ENCODE measurements around the gene ARHGEF4.

Gene ARHGEF4

GRCh38 chr2:130851624-130852382 is 15.1 kb downstream of the ARHGEF4 start:
- no peak for DNase-seq (ENCODE audit: low read depth in 2 of 2)

GRCh38 chr2:130852521-130853115 is 15.9 kb downstream of the ARHGEF4 start:
- no peak for DNase-seq (ENCODE audit: low read depth in 2 of 2)

GRCh38 chr2:130853391-130853790 is 16.7 kb downstream of the ARHGEF4 start:
- no peak for DNase-seq (ENCODE audit: low read depth in 2 of 2)

- DNase-seq (ENCODE audit: low read depth in 2 of 2), result no peak
Observed at GRCh38 chr2:130854301-130854700, 17.6 kb downstream of the ARHGEF4 start.

- DNase-seq (ENCODE audit: low read depth in 2 of 2), result no peak
Observed at GRCh38 chr2:130864830-130865800, 28.4 kb downstream of the ARHGEF4 start.

GRCh38 chr2:130869441-130870160 is 32.9 kb downstream of the ARHGEF4 start:
- DNase-seq (ENCODE audit: low read depth in 2 of 2), result no peak

- no peak for DNase-seq (ENCODE audit: low read depth in 2 of 2)
Observed at GRCh38 chr2:130870161-130870485, 33.4 kb downstream of the ARHGEF4 start.

- no peak for DNase-seq (ENCODE audit: low read depth in 2 of 2)
Observed at GRCh38 chr2:130870779-130871178, 34.1 kb downstream of the ARHGEF4 start.

GRCh38 chr2:130871843-130872740 is 35.4 kb downstream of the ARHGEF4 start:
- DNase-seq (ENCODE audit: low read depth in 2 of 2), result no peak

GRCh38 chr2:130872741-130873125 is 36.0 kb downstream of the ARHGEF4 start:
- no peak for DNase-seq (ENCODE audit: low read depth in 2 of 2)

- DNase-seq (ENCODE audit: low read depth in 2 of 2), result peak; percentile 32 to 56
Observed at GRCh38 chr2:130873700-130874346, 37.1 kb downstream of the ARHGEF4 start.

- no peak for DNase-seq (ENCODE audit: low read depth in 2 of 2)
Observed at GRCh38 chr2:130874512-130874911, 37.8 kb downstream of the ARHGEF4 start.

- no peak for DNase-seq (ENCODE audit: low read depth in 2 of 2)
Observed at GRCh38 chr2:130875935-130876334, 39.2 kb downstream of the ARHGEF4 start.

- DNase-seq (ENCODE audit: low read depth in 2 of 2), result no peak
Observed at GRCh38 chr2:130877258-130877657, 40.5 kb downstream of the ARHGEF4 start.

- DNase-seq (ENCODE audit: low read depth in 2 of 2), result no peak
Observed at GRCh38 chr2:130878316-130878715, 41.6 kb downstream of the ARHGEF4 start.

- no peak for DNase-seq (ENCODE audit: low read depth in 2 of 2)
Observed at GRCh38 chr2:130878933-130879332, 42.2 kb downstream of the ARHGEF4 start.

- DNase-seq (ENCODE audit: low read depth in 2 of 2), result no peak
Observed at GRCh38 chr2:130882111-130882690, 45.5 kb downstream of the ARHGEF4 start.

GRCh38 chr2:130882991-130883390 is 46.3 kb downstream of the ARHGEF4 start:
- no peak for DNase-seq (ENCODE audit: low read depth in 2 of 2)

GRCh38 chr2:130883496-130883895 is 46.8 kb downstream of the ARHGEF4 start:
- DNase-seq (ENCODE audit: low read depth in 2 of 2), result no peak

- DNase-seq (ENCODE audit: low read depth in 2 of 2), result no peak
Observed at GRCh38 chr2:130884013-130884412, 47.3 kb downstream of the ARHGEF4 start.

All from stimulated activated CD8-positive, alpha-beta memory T cell treated with anti-CD3 and anti-CD28 coated beads, Interleukin-2, amount 100 ng/mL, for 48 hours (primary cell).